ENCODE measurements around the gene MRPS23. TPM values are rescaled to one million over a fixed set of nuclear protein-coding genes. Genes with fewer than 3 reads are reported as not detected.

The MRPS23 gene
- total and polyA plus RNA-seq, 4 donors, result 17.0 to 59.2 (median 47.7) TPM

- Histone ChIP-seq H3K4me3 (ENCODE audit: low read depth, low read length) (no peak overlapping the region), H3K9me3 (ENCODE audit: control insufficient read depth, insufficient read depth, low read length) (no peaks in the 10 kb centered on the region), H3K27me3 (ENCODE audit: control insufficient read depth, insufficient read depth, low read length) (no peaks in the 10 kb centered on the region), H3K36me3 (ENCODE audit: control insufficient read depth, insufficient read depth, low read length) (peaks cover 20% of the 10 kb centered on the region), H3K4me1 (ENCODE audit: control insufficient read depth, insufficient read depth, low read length) (peaks cover under 1% of the 10 kb centered on the region), H3K27ac (ENCODE audit: low read depth, low read length) (no peak overlapping the region)
- WGBS (ENCODE audit: insufficient coverage), result 100% methylated on average over 1 of the region's 6 CpGs
- no peak for DNase-seq (ENCODE audit: low read depth in 4 of 6, low spot score in 6 of 6)
Measured at GRCh38 chr17:57839571-57839923, 10.3 kb downstream of the MRPS23 start.

GRCh38 chr17:57838857-57839570, 10.8 kb downstream of the MRPS23 start:
- no peaks in the 10 kb centered on the region for H3K27me3 ChIP-seq (ENCODE audit: control insufficient read depth, insufficient read depth, low read length)
- no peak for DNase-seq (ENCODE audit: low read depth in 4 of 6, low spot score in 6 of 6)
- H3K9me3 ChIP-seq (ENCODE audit: control insufficient read depth, insufficient read depth, low read length), result no peaks in the 10 kb centered on the region
- WGBS (ENCODE audit: insufficient coverage), result 100% methylated on average over 2 of the region's 6 CpGs
- H3K27ac ChIP-seq (ENCODE audit: low read depth, low read length), result no peak overlapping the region
- peaks cover 18% of the 10 kb centered on the region for H3K36me3 ChIP-seq (ENCODE audit: control insufficient read depth, insufficient read depth, low read length)
- no peak overlapping the region for H3K4me3 ChIP-seq (ENCODE audit: low read depth, low read length)
- H3K4me1 ChIP-seq (ENCODE audit: control insufficient read depth, insufficient read depth, low read length), result peaks cover 5% of the 10 kb centered on the region

GRCh38 chr17:57838453-57838852, 11.4 kb downstream of the MRPS23 start:
- H3K36me3 ChIP-seq (ENCODE audit: control insufficient read depth, insufficient read depth, low read length), result peaks cover 18% of the 10 kb centered on the region
- no peaks in the 10 kb centered on the region for H3K27me3 ChIP-seq (ENCODE audit: control insufficient read depth, insufficient read depth, low read length)
- peaks cover 7% of the 10 kb centered on the region for H3K4me1 ChIP-seq (ENCODE audit: control insufficient read depth, insufficient read depth, low read length)
- no CpG with 5 or more reads among the region's 4 CpGs for WGBS (ENCODE audit: insufficient coverage)
- H3K4me3 ChIP-seq (ENCODE audit: low read depth, low read length), result no peak overlapping the region
- DNase-seq (ENCODE audit: low read depth in 4 of 6, low spot score in 6 of 6), result no peak
- H3K9me3 ChIP-seq (ENCODE audit: control insufficient read depth, insufficient read depth, low read length), result no peaks in the 10 kb centered on the region
- H3K27ac ChIP-seq (ENCODE audit: low read depth, low read length), result no peak overlapping the region

- no CpG with 5 or more reads among the region's 2 CpGs for WGBS (ENCODE audit: insufficient coverage)
- peaks cover 17% of the 10 kb centered on the region for H3K36me3 ChIP-seq (ENCODE audit: control insufficient read depth, insufficient read depth, low read length)
- no peaks in the 10 kb centered on the region for H3K9me3 ChIP-seq (ENCODE audit: control insufficient read depth, insufficient read depth, low read length)
- no peak overlapping the region for H3K4me3 ChIP-seq (ENCODE audit: low read depth, low read length)
- DNase-seq (ENCODE audit: low read depth in 4 of 6, low spot score in 6 of 6), result no peak
- no peak overlapping the region for H3K27ac ChIP-seq (ENCODE audit: low read depth, low read length)
- peaks cover 26% of the 10 kb centered on the region for H3K4me1 ChIP-seq (ENCODE audit: control insufficient read depth, insufficient read depth, low read length)
- peaks cover 6% of the 10 kb centered on the region for H3K27me3 ChIP-seq (ENCODE audit: control insufficient read depth, insufficient read depth, low read length)
Measured at GRCh38 chr17:57835333-57835900, 14.4 kb downstream of the MRPS23 start.

GRCh38 chr17:57834146-57834741, 15.6 kb downstream of the MRPS23 start:
- WGBS (ENCODE audit: insufficient coverage), result 59% methylated on average over 13 of the region's 13 CpGs
- no peak overlapping the region for H3K27ac ChIP-seq (ENCODE audit: low read depth, low read length)
- peaks cover 6% of the 10 kb centered on the region for H3K27me3 ChIP-seq (ENCODE audit: control insufficient read depth, insufficient read depth, low read length)
- peak in 1 of 6 donors; percentile 72 for DNase-seq (ENCODE audit: low read depth in 4 of 6, low spot score in 6 of 6)
- H3K9me3 ChIP-seq (ENCODE audit: control insufficient read depth, insufficient read depth, low read length), result no peaks in the 10 kb centered on the region
- H3K4me1 ChIP-seq (ENCODE audit: control insufficient read depth, insufficient read depth, low read length), result peaks cover 26% of the 10 kb centered on the region
- peaks cover 13% of the 10 kb centered on the region for H3K36me3 ChIP-seq (ENCODE audit: control insufficient read depth, insufficient read depth, low read length)
- no peak overlapping the region for H3K4me3 ChIP-seq (ENCODE audit: low read depth, low read length)

GRCh38 chr17:57833179-57833939, 16.5 kb downstream of the MRPS23 start:
- Histone ChIP-seq H3K9me3 (ENCODE audit: control insufficient read depth, insufficient read depth, low read length) (no peaks in the 10 kb centered on the region), H3K4me1 (ENCODE audit: control insufficient read depth, insufficient read depth, low read length) (peaks cover 26% of the 10 kb centered on the region), H3K27me3 (ENCODE audit: control insufficient read depth, insufficient read depth, low read length) (peaks cover 6% of the 10 kb centered on the region), H3K36me3 (ENCODE audit: control insufficient read depth, insufficient read depth, low read length) (peaks cover 10% of the 10 kb centered on the region), H3K4me3 (ENCODE audit: low read depth, low read length) (peak overlapping the region; percentile 34), H3K27ac (ENCODE audit: low read depth, low read length) (peak overlapping the region; percentile 71)
- peak in 5 of 6 donors; percentile 71 to 95 (median 82) for DNase-seq (ENCODE audit: low read depth in 4 of 6, low spot score in 6 of 6)
- WGBS (ENCODE audit: insufficient coverage), result 0% methylated on average over 9 of the region's 13 CpGs

GRCh38 chr17:57832314-57833178, 17.3 kb downstream of the MRPS23 start:
- peaks cover 4% of the 10 kb centered on the region for H3K36me3 ChIP-seq (ENCODE audit: control insufficient read depth, insufficient read depth, low read length)
- peak in 2 of 6 donors; percentile 47 to 61 for DNase-seq (ENCODE audit: low read depth in 4 of 6, low spot score in 6 of 6)
- H3K27me3 ChIP-seq (ENCODE audit: control insufficient read depth, insufficient read depth, low read length), result peaks cover 6% of the 10 kb centered on the region
- 33% methylated on average over 3 of the region's 12 CpGs for WGBS (ENCODE audit: insufficient coverage)
- peak overlapping the region; percentile 71 for H3K27ac ChIP-seq (ENCODE audit: low read depth, low read length)
- peaks cover 26% of the 10 kb centered on the region for H3K4me1 ChIP-seq (ENCODE audit: control insufficient read depth, insufficient read depth, low read length)
- peak overlapping the region; percentile 34 for H3K4me3 ChIP-seq (ENCODE audit: low read depth, low read length)
- H3K9me3 ChIP-seq (ENCODE audit: control insufficient read depth, insufficient read depth, low read length), result no peaks in the 10 kb centered on the region

GRCh38 chr17:57830880-57831279, 19.0 kb downstream of the MRPS23 start:
- Histone ChIP-seq H3K4me1 (ENCODE audit: control insufficient read depth, insufficient read depth, low read length) (peaks cover 26% of the 10 kb centered on the region), H3K27ac (ENCODE audit: low read depth, low read length) (no peak overlapping the region), H3K36me3 (ENCODE audit: control insufficient read depth, insufficient read depth, low read length) (peaks cover 3% of the 10 kb centered on the region), H3K27me3 (ENCODE audit: control insufficient read depth, insufficient read depth, low read length) (peaks cover 6% of the 10 kb centered on the region), H3K4me3 (ENCODE audit: low read depth, low read length) (no peak overlapping the region), H3K9me3 (ENCODE audit: control insufficient read depth, insufficient read depth, low read length) (no peaks in the 10 kb centered on the region)
- no peak for DNase-seq (ENCODE audit: low read depth in 4 of 6, low spot score in 6 of 6)
- WGBS (ENCODE audit: insufficient coverage), result 84% methylated on average over 7 of the region's 7 CpGs
